GDM1 (cell line): Measurements from ENCODE around the gene TSC2.

Source experiments
- DNase-seq: peaks from one replicate; lab custom pipeline; 2025; lab: John Stamatoyannopoulos, UW

Gene TSC2

DNA sequence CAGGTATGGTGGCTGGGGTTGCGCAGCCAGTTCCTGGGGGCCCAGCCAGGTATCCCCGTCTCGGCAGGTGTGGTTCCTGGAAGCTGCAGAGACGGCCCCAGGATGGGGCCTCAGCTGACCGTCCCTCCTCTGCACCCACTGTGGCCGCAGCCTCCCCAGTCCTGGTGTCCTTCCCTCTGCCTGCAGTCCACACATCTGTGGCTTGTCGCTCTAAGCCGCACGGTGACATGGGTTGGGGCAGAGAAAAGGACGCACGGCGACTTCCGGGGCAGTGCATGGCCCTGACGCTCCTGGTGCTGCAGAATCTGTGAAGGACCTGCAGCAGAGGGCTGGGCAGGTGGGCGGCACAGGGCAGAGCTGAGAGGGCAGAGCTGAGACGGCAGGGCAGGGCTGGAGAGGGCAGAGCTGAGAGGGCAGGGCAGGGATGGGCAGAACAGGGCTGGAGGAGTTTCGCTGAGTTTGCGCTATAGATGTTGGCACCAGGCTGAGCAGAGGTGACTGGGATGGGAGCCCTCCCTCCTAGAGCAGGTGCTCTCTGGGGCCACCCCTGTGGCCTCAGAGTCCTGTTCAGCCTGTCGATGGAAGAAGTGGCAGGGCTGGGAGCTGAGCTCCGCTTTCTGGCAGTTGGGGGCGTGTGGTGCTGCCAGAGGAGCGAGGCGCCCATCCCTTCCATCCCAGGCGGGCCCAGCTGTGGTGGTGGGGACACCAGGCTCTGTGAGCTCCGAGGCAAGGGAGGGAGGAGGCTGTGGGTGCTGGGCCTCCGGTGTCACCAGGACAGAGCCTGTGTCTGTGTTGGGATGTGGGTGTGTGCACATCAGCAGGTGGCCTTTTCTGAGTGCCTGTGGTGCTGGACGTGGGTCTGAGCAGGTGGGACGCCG, 23.0 kb downstream of the TSC2 start:
- no peak for DNase-seq

DNA sequence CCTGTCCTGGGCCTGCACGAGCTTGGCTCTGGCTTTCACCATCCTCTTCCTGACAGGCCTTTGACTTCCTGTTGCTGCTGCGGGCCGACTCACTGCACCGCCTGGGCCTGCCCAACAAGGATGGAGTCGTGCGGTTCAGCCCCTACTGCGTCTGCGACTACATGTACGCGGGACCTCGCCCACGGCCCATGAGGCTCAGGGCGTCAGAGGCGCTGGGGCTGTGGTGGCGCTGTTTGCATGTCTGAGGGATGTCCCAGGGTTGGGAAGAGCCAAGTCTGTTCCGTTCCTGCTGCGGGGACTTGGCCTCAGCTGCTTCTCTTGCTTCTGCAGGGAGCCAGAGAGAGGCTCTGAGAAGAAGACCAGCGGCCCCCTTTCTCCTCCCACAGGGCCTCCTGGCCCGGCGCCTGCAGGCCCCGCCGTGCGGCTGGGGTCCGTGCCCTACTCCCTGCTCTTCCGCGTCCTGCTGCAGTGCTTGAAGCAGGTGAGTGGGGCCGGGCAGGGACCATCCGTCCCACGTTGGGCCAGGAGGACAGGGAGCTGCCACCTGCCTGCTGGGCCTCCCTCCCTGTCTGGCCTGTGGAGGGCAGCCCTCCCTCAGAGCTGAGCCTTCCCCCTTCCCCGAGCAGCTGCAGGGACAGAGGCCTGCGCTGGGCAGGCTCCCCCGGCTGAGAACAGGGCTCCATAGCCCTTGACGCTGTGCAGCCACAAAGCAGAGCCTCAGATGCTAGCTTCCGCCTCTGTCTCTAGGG, 23.8 kb downstream of the TSC2 start:
- no peak for DNase-seq

DNA sequence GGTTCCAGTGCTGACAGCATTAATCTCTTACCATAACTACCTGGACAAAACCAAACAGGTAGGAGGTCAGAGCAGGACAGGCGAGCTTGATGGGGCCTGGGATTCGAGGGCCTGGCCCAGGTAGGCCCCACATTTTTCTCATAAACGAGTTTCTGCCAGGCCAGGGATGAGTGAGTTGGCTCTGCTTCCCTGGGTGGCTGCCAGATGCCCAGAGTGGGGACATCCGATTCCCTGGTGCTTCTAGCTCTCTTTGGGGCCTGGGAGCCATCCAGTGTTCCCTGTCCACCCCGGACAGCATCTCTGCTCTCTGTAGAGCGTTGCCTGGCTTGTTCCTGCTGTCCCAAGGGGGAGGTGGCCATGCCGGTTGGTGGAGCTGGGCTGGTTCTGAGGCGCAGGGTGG, 25.1 kb downstream of the TSC2 start:
- DNase-seq: no peak

DNA sequence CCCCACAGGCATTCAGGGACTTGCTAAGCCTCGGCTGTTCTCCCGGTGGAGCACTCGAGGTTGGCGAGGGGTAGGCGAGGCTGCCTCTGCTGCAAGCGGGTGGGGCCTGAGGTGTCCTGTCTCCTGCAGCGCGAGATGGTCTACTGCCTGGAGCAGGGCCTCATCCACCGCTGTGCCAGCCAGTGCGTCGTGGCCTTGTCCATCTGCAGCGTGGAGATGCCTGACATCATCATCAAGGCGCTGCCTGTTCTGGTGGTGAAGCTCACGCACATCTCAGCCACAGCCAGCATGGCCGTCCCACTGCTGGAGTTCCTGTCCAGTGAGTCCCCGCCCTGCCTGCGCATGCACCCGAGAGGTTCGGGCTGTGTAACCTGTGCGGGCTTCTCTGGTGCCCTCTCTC, 26.3 kb downstream of the TSC2 start:
- no peak for DNase-seq

DNA sequence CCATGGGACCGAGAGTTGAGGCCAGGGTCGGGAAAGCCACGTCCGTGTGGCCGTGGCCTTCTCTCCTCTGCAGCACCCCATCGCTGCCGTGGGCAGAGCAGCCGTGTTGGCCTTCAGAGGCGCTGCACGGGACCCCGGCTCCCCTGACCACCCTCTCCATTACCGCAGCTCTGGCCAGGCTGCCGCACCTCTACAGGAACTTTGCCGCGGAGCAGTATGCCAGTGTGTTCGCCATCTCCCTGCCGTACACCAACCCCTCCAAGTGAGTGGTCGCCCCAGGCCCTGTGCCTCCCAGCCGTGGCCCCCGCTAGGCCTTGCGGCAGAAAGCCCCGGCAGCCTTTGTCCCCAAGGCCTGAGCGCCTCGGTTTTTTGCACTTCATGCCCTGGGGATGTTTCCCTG, 27.8 kb downstream of the TSC2 start:
- DNase-seq: no peak

DNA sequence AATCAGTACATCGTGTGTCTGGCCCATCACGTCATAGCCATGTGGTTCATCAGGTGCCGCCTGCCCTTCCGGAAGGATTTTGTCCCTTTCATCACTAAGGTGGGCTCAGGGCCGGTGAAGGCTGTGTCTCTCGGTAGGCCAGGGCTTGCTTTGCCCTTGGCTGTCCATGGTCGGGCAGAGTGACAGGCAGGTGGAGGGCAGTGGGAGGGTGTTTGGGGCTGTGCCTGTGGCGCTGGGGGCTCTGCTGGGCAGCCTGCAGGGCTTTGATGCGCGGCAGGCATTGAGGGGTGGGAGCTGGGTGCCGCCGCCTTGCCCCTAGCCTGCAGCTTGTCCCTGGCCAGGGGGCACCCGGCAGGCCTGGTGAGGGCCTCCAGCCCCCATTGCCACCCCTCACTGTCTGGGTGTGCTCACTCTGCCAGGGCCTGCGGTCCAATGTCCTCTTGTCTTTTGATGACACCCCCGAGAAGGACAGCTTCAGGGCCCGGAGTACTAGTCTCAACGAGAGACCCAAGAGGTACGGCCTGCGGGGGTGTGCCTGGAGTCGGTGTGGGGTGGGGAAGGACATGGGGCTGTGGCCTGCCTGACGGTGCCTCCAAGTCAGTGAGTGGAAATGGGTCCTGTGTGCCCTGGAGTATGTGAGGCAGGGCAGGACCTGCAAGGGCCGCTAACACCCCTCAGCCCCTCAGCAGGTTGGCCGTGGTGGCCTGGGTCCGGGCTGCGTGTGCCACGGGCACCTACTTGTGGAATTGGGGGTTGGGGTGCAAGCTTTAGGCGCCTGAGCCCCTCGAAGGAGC, 28.5 kb downstream of the TSC2 start:
- DNase-seq: no peak

DNA sequence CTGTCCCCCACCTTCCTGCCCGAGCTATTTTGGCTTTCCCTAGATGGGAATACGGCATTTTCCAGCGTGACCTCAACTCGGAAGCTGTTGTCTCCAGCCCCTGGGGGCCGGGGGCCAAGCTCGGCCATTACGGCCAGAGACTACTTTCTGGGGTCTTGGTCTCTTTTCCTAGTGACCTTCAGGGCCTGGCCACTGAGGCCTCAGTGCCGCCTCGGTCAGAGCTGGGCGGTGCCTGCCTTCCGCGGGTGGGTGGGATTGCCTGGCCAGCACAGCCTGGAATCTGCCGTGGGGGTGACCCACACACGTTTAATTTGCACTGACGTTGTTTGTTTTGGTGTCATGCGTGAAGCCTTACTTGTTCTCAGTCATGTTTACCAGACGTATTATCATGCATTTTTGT, 29.2 kb downstream of the TSC2 start:
- DNase-seq: no peak

DNA sequence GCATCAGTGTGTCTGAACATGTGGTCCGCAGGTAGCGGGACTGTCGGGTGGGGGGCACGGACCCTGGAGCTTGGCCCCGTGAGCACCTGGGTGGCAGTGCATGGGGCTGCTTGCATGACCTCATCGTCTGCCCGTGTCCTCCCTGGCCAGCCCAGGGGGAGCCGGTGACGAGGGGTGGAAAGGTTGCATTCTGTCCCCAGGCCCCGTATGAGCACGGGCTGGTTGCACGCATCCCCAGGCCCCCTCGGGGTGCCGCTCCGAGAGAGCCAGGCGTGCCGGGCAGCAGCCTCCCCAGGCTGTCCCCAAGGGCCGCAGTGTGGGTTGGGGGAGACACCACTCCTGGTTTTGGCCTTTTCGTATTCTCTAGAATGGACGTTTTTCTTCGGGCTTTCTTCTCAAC, 29.9 kb downstream of the TSC2 start:
- no peak for DNase-seq

DNA sequence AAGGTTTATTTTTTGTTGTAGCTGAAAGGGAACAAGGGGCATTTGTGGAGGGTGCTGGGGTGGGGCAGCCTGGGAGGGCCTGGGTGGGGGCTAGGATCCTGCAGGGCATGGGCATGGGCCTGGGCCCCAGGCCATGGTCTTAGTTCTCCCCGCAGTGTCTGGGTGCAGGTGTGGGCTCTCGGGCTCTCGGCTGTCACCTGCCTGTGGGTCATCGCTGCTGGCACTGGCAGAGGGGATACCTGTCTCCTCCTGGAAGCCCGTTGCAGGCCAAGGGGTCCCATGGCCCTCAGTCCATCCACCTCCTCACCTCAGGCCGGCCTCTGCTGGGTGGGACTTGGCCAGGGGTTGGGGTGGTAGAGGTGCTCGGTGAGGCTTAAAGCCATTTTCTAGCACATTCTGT, 30.3 kb downstream of the TSC2 start:
- DNase-seq: no peak

DNA sequence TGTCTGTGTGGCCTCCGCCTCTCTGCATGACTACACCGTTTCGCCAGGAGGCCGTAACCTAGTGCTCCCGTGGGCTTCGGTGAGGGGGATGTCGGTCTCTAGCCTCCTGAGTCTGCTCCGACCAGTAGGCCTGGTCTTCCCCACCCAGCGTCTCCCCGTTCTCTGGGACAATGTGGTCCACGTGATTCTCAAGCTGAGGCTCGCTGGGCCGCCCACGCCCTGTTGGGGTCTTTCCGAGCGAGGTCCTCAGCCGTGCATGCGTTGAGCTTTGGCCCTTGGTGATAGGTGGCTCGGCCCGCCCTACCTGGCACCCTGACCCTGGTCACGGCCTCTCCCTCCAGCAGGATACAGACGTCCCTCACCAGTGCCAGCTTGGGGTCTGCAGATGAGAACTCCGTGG, 30.9 kb downstream of the TSC2 start:
- DNase-seq: no peak

DNA sequence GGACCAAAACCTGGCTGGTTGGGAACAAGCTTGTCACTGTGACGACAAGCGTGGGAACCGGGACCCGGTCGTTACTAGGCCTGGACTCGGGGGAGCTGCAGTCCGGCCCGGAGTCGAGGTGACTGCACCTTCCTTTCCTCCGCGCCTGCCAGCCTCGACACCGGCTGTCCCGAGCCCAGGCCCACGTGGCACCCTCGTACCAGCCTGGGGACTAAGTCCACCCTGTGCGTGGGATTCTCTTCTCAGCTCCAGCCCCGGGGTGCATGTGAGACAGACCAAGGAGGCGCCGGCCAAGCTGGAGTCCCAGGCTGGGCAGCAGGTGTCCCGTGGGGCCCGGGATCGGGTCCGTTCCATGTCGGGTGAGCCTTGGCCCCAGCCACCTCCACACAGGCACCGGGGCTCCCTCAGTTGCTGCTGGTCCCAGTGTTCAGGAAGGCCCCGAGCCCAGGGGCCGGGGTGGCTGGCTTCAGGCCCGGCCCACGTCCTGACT, 31.6 kb downstream of the TSC2 start:
- DNase-seq: no peak

DNA sequence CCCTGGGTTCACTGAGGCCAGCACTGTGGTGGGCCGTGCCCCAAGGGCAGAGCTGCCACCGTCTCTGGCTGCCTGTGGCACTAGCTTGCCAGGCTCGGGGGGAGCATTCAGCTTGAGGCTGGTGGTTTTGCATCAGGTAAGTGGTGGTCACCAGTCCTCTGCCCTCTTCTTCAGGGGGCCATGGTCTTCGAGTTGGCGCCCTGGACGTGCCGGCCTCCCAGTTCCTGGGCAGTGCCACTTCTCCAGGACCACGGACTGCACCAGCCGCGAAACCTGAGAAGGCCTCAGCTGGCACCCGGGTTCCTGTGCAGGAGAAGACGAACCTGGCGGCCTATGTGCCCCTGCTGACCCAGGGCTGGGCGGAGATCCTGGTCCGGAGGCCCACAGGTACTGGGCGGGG, 32.2 kb downstream of the TSC2 start:
- no peak for DNase-seq

DNA sequence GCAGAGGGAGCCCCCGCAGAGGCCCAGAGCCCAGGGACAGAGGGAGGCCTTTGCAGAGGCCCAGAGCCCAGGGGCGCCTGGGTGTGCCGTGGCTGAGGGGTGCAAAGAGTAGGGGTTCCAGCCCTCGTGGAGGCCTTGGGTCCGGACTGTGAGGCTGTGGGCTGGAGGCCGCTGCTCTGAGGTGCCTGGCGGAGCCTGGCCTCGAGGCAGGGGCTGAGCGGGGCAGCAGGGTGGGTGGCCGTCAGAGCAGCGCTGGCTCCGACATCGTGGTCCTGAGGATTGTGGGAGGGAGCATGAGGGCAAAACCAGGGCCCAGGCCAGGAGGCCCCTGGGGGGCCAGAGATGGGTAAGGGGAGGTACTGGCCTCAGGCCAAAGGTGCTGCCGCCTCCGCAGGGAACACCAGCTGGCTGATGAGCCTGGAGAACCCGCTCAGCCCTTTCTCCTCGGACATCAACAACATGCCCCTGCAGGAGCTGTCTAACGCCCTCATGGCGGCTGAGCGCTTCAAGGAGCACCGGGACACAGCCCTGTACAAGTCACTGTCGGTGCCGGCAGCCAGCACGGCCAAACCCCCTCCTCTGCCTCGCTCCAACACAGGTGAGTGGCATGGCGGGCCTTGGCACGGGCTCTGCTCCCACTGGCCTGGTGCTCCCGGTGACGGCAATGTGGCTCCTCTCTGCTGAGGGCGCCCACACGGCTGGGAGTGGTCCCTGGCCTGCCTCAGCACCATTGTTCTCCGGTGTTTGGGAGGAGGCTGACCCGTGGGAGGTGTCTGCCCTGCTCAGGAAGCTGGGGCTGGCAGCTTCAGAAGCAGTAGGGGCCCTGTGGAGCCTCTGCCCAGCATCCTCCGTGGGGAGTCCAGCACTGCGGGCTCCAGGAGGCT, 33.7 kb downstream of the TSC2 start:
- DNase-seq: no peak

DNA sequence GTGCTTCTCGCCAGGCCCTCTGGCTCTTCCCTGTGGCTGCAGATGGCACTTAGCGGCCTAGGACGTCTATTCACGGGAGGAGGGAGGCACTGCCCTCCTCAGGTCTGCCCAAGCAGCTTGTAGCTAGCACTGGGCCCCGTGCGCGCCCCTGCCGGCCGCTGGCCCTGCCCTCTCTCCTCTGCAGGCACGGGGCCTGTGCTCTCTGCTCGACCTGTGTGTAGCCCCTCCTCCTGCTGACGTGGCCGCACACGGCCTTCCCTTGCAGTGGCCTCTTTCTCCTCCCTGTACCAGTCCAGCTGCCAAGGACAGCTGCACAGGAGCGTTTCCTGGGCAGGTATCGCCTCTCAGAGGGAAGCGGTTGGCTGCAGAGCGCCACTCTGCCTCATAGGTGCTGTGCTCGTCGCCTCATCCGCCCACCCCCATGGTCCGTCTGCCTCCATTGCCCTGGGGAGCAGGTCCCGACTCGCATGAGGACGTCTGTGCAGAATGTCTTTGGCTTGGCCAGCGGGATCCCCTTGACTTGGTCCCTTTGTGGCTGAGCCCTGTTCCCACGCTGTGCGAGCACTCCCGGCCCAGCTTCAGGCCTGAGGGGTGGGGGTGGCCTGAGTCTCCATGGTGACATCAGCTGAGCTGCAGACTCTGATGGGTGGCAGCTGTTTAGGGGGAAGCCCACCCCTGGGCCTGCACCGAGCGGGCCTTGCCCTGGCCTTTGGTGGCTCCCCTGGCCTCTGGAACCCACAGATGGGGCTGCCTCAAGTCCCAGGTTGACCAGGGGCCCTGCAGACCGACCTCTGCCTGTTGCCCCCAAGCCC, 34.6 kb downstream of the TSC2 start:
- DNase-seq: no peak

DNA sequence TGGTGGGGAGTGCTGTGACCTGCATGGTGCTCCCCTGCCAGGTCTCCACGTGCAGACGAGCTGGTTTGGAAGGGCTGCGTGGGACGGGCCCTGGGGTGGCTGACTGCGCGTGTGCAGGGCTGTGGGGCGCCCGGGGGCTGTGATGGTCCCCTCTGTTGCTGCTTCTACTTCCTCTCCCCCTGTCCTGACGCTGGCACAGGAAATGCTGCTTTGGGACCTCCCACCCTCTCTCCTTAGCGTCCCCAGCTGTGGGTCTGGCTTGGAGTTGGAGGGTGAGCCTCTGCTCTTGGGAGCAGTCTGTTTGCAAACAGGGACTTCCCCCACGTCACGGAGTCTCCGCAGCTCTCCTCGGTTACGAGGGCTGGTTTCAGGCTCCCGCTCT, 35.2 kb downstream of the TSC2 start:
- no peak for DNase-seq

DNA sequence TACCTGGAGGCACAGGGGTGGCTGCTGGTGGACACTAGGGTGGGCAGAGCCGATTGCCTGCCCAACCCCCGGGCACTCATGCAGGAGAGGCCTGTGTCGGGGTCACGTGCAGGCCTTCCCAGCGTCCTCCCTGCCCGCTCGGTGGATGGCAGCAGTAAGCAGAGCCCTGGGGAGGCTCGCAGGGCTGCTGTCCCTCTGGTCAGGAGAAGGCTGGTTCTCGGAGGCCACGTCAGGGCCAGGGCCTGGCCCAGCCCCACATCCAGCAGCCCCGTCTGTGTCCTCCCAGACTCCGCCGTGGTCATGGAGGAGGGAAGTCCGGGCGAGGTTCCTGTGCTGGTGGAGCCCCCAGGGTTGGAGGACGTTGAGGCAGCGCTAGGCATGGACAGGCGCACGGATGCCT, 35.6 kb downstream of the TSC2 start:
- DNase-seq: no peak

DNA sequence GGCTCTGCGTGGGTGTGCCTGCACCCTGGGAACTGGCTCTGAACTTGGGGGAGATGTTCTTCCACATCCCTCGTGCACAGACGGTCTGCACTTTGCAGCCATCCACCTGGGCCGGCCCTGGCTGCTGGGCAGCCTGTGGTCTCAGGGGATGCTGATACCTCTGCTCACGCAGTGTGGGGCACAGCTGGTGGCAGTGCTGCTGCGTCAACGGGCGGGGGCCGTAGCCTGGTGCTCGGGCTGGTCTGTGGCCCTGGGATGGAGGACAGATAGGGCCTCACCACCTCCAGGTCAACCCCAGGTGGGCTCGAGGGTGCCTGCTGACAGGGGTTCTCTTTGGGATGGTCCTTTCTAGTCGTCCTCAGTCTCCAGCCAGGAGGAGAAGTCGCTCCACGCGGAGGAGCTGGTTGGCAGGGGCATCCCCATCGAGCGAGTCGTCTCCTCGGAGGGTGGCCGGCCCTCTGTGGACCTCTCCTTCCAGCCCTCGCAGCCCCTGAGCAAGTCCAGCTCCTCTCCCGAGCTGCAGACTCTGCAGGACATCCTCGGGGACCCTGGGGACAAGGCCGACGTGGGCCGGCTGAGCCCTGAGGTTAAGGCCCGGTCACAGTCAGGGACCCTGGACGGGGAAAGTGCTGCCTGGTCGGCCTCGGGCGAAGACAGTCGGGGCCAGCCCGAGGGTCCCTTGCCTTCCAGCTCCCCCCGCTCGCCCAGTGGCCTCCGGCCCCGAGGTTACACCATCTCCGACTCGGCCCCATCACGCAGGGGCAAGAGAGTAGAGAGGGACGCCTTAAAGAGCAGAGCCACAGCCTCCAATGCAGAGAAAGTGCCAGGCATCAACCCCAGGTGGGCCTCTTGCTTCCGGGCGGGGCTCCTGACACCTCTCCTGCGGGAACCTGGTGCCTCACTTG, 36.3 kb downstream of the TSC2 start:
- DNase-seq: no peak

DNA sequence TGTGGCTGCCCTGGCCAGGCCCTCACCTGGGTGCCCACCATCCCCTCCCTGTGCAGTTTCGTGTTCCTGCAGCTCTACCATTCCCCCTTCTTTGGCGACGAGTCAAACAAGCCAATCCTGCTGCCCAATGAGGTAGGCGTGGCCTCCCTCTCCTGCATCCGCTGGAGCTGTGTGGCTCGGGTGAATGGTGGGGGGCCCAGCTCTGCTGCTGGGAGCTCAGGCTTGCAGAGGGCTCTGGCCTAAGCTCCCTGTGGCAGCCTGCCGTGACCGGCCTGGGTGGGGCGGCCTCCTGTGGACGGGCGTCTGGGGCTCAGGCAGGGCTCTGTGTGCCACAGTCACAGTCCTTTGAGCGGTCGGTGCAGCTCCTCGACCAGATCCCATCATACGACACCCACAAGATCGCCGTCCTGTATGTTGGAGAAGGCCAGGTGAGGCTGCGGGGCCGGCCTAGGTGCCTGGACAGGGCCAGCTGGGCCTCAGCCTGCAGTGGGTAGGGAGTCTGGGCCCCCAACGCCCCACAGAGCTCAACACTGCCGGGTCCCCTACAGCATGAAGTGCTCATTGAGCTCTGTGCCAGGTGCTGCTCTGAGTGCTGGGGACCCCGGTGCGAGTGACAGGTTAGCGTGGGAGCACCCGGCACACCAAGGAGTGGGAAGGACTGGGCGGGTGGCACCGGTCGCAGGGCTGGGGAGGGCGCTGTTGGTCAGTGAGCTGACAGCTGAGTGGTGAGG, 37.3 kb downstream of the TSC2 start:
- no peak for DNase-seq

DNA sequence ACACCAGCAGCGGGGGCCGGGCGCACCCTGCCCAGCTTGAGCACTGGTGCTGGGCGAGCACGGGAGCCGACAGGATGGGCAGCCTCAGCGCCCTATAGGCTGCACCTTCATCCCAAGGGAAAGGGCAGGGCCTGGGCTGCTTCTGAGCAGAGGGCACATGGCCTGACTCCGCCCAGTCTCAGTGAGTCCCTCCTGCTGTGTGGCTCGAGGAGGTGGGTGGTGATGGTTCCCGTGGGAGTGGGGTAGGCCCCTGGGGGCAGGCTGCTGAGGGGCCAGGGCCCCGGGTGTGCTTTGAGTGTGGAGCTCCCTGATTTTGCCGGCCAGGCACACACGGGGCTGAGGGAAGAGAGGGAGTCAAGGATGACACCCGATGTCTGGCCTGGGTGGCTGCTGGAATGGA, 37.9 kb downstream of the TSC2 start:
- no peak for DNase-seq
